Fibroblast of upper back skin (primary cell): Measurements from ENCODE around the gene FCMR.

ENCODE experiments used
- DNase-seq: peaks from one replicate; pipeline ENCODE4 v3.0.0-alpha.2; 2013

FCMR gene

GRCh38 chr1:206923009-206923960 lies 1.5 kb upstream of the FCMR start:
- DNase-seq, result no peak

- DNase-seq, result no peak
These were observed 783 bp upstream of the FCMR start for GRCh38 chr1:206922524-206922923.

DNA sequence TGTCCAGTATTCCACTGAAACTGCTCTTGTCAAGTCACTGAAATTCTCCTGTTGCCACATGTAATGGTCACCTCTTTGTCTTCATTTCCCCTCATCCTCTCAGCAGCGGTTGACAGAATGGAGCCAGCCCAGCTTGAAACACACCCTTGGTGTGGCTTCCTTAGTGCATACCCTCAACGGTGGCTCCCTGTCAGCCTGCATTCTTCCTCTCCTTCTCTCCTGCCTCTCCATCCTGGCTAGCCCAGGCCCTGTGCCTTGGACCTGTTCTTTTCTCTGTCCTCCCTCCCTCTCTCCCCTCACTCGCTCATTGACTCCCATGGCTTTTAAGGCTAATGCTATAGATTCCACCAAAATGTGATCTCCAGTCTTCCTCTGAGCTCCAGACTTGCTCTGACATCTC lies 3.7 kb downstream of the FCMR start:
- DNase-seq, result no peak

DNA sequence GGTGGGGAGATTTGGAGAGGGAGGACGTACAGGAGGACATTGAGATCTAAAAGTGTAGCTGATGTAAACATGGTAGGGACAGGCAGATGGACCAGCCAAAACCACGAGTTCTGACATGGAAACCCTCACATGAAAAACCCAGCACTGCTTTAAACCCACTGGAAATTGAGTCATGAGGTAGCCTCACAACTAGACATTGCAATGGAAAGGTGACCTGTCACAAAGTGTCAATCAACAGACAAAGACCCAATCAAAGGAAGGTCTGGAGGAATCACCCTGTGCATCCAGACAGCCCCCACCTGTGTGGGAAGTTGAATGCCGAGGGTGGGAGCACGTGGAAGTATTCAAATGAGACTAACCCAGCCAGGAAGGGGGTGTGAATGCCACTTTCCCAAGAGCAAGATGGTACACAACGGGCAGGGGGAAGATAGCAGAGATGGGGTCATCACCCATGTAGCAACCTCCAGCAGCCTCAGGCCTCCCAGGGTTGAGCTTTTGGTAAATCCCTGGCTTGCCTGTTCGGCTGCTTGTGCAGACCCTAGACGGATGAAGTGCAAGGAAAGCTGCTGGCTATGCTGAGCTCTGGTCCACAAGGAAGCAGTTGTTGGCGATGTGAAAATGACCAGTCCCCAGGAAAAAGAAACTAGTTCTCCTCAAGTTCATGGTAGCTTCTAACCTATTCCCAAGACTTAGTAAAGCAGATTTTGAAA lies 5.6 kb downstream of the FCMR start:
- DNase-seq, result no peak

- no peak for DNase-seq
These were observed 6.6 kb downstream of the FCMR start for GRCh38 chr1:206915030-206915735.

- no peak for DNase-seq
These were observed 7.8 kb downstream of the FCMR start for GRCh38 chr1:206913766-206914537.

DNA sequence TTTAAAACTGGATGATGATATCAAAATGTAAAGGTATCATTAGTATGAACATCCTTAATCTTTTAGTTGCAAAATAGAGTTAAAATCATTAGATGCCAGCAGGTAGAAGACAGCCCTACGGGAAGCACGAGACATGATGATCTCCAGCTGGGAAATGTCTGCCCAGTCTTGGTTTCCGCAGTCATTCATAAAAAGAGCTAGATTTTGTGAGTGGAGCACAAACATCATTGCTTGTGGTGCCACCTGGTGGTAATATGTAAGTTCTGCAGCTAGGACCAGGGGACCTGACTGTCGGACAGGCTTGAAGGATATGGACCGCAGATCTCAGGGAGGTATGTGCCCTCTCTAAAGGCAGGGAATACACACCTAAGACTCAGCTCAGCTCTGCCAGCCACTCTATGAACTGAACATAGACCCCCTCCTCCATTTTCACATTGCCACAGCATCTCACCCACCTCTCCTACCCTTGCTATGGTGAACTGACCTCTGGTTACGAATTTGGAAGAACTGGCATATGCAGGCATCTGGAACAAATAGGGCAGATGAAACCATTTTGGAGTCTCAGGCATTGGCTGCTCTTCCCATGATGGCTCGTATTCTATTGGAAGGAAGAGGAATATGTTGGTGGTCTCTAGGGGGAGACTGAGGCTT lies 9.2 kb downstream of the FCMR start:
- DNase-seq, result peak; percentile 80

DNA sequence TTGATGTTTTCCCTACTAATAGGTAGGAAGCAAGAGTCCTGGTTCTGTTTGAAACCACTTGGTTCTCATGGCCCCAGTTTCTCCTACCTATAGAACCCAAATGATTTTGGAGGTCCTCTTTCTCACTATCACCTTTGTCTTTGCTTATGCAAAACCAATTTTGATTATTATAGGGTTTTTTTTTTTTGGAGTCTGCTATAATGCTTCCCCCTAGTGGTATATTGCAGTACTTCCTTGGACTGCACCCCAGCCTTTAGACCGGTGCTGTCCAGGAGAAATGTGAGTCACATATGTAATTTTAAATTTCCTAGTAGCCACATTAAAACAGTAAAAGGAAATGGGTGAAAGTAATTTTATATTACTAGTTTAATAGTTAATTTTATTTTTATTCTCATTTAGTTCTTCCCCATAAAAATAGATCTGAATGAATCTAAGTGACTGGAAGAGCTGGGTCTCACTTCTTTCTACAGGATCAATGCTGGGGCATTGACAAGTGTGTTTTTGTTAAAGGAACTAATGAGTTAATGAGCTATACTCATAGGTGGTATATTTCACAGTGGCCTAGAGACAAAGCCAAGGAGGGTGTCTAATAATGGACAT lies 10.6 kb downstream of the FCMR start:
- peak; percentile 71 for DNase-seq

DNA sequence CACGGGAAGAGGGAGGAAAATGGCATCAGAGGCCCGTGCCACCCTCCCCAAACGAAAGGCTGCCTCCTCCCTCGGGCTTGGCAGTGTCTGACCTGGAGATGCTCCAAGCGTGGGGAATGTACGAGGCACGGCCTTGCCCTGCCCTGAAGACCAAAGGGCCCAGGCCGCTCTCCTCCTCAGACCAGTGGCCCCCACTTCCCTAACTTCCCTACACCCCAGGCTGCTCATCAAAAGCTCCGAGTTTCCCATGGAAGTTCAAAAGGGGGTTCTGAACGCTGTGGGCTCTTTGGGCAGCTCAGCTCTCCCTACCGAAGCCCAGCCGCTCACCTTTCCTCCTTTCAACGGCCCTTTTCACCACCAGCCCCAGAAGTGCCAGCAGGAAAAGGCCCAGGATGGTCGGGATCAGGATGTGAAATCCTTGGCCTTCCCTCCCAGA lies 11.8 kb downstream of the FCMR start:
- no peak for DNase-seq

- no peak for DNase-seq
These were observed 12.4 kb downstream of the FCMR start for GRCh38 chr1:206909161-206909882.

DNA sequence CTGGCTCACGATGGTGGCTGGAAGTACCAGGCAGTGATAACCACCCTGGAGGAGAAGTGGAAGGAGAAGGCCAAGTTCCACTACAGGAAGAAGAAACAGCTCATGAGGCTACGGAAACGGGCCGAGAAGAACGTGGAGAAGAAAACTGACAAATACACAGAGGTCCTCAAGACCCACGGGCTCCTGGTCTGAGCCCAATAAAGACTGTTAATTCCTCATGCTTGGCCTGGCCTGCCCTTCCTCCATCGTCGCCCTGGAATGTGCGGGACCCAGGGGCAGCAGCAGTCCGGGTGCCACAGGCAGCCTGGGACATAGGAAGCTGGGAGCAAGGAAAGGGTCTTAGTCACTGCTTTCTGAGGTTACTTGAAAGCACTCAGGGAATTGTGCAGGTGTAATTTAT lies 13.7 kb downstream of the FCMR start:
- no peak for DNase-seq

GRCh38 chr1:206907304-206907991 lies 14.3 kb downstream of the FCMR start:
- no peak for DNase-seq

- DNase-seq, result peak; percentile 98
These were observed 16.2 kb downstream of the FCMR start for GRCh38 chr1:206905295-206906164.

GRCh38 chr1:206904423-206905142 lies 17.2 kb downstream of the FCMR start:
- no peak for DNase-seq

DNA sequence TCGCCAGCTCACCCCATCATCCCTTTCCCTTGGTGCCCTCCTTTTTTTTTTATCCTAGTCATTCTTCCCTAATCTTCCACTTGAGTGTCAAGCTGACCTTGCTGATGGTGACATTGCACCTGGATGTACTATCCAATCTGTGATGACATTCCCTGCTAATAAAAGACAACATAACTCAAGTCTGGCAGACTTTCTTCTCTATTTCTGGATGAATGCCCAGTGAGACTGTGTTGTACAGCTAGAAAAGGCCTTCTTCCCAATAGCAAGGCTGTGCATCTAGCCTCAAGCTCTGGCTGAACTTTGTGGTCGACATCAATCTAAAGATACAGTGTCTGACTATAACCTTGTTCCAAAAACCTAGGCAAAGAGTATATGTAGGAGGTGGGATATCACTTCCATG lies 18.1 kb downstream of the FCMR start:
- peak; percentile 60 for DNase-seq

- no peak for DNase-seq
These were observed 19.0 kb downstream of the FCMR start for GRCh38 chr1:206902702-206903101.

DNA sequence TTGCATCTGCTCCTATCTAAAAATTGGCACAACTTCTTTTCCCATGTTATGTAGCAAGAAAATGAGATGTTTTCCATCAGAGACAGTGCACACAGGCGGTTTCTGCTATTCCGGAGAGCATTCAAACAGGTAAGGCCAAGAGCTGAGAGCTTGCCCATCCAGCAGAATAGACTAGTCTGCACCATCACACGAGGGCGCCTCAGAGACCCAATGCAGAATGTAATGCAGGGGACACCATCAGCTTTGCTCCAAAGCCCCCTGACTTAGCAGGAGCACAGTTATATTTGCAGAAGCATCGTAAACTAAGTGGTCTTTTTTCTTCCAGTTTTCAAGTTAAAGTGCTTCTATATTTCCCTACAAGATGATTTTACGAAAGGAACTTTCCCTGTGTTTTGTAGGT lies 19.8 kb downstream of the FCMR start:
- DNase-seq, result no peak

DNA sequence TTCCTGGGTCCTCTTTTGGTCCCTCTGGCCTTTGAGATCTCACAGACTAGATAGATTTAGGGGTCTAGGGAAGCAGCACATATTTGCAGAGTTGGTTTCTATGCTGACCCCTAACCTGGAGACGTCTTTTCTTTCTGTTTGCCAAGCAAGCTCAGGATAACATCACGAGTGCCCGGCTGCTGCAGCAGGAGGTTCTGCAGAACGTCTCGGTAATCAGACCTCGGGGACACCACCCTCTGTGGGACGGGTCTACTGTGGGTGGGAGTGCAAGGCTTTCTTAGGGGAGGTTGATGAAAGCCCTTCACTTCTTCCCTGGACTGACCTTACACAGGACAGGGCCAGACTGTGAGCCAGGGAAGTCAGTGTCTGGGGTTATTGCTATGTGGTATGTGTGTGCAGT lies 21.6 kb downstream of the FCMR start:
- DNase-seq, result no peak

DNA sequence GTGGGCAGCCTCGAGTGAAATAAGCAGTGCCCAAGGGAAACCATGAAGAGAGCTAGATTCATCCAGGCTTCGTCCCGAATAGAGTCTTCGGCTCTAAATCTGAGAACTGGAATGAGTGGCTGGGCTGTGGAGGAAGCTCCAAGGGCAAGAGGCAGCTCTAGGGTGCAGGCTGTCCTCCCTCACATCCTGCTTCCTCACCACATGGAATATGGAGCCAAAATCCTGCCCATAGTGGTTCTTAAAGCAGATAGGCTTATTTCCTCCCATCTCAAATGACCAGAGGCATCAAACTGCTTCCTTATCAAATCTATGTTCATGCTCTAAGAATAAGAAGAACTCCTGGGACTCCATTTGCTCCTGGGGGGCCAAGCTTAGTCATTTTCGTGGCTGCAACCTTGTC lies 22.0 kb downstream of the FCMR start:
- no peak for DNase-seq
